ENCODE measurements around the gene CRMP1.

The CRMP1 gene

GRCh38 chr4:5919571-5919970 lies 26.7 kb upstream of the CRMP1 start:
- DNase-seq (ENCODE audit: low read depth in 2 of 2), result no peak

- no peak for DNase-seq (ENCODE audit: low read depth in 2 of 2)
Measured at GRCh38 chr4:5919044-5919443, 26.2 kb upstream of the CRMP1 start.

- no peak for DNase-seq (ENCODE audit: low read depth in 2 of 2)
Measured at GRCh38 chr4:5918331-5918985, 25.6 kb upstream of the CRMP1 start.

- DNase-seq (ENCODE audit: low read depth in 2 of 2), result no peak
Measured at GRCh38 chr4:5917672-5918071, 24.8 kb upstream of the CRMP1 start.

GRCh38 chr4:5916229-5916628 lies 23.3 kb upstream of the CRMP1 start:
- DNase-seq (ENCODE audit: low read depth in 2 of 2), result no peak

GRCh38 chr4:5913454-5913853 lies 20.6 kb upstream of the CRMP1 start:
- no peak for DNase-seq (ENCODE audit: low read depth in 2 of 2)

- DNase-seq (ENCODE audit: low read depth in 2 of 2), result no peak
Measured at GRCh38 chr4:5912614-5913019, 19.7 kb upstream of the CRMP1 start.

GRCh38 chr4:5908876-5909427 lies 16.1 kb upstream of the CRMP1 start:
- no peak for DNase-seq (ENCODE audit: low read depth in 2 of 2)

GRCh38 chr4:5906191-5906590 lies 13.3 kb upstream of the CRMP1 start:
- DNase-seq (ENCODE audit: low read depth in 2 of 2), result no peak

- no peak for DNase-seq (ENCODE audit: low read depth in 2 of 2)
Measured at GRCh38 chr4:5905714-5906113, 12.8 kb upstream of the CRMP1 start.

GRCh38 chr4:5900844-5901243 lies 8.0 kb upstream of the CRMP1 start:
- no peak for DNase-seq (ENCODE audit: low read depth in 2 of 2)

- no peak for DNase-seq (ENCODE audit: low read depth in 2 of 2)
Measured at GRCh38 chr4:5899881-5900280, 7.0 kb upstream of the CRMP1 start.

- no peak for DNase-seq (ENCODE audit: low read depth in 2 of 2)
Measured at GRCh38 chr4:5899396-5899795, 6.5 kb upstream of the CRMP1 start.

GRCh38 chr4:5897674-5898073 lies 4.8 kb upstream of the CRMP1 start:
- DNase-seq (ENCODE audit: low read depth in 2 of 2), result no peak

GRCh38 chr4:5895287-5895686 lies 2.4 kb upstream of the CRMP1 start:
- no peak for DNase-seq (ENCODE audit: low read depth in 2 of 2)

- no peak for DNase-seq (ENCODE audit: low read depth in 2 of 2)
Measured at GRCh38 chr4:5894266-5894665, 1.4 kb upstream of the CRMP1 start.

GRCh38 chr4:5893591-5893990 lies 705 bp upstream of the CRMP1 start:
- no peak for DNase-seq (ENCODE audit: low read depth in 2 of 2)

GRCh38 chr4:5892323-5893003 lies 423 bp downstream of the CRMP1 start:
- no peak for DNase-seq (ENCODE audit: low read depth in 2 of 2)

- no peak for DNase-seq (ENCODE audit: low read depth in 2 of 2)
Measured at GRCh38 chr4:5891563-5892322, 1.1 kb downstream of the CRMP1 start.

- DNase-seq (ENCODE audit: low read depth in 2 of 2), result no peak
Measured at GRCh38 chr4:5890063-5890727, 2.7 kb downstream of the CRMP1 start.

GRCh38 chr4:5889002-5889696 lies 3.7 kb downstream of the CRMP1 start:
- no peak for DNase-seq (ENCODE audit: low read depth in 2 of 2)
